Measurements from ENCODE around the gene ELANE.

ELANE gene

DNA sequence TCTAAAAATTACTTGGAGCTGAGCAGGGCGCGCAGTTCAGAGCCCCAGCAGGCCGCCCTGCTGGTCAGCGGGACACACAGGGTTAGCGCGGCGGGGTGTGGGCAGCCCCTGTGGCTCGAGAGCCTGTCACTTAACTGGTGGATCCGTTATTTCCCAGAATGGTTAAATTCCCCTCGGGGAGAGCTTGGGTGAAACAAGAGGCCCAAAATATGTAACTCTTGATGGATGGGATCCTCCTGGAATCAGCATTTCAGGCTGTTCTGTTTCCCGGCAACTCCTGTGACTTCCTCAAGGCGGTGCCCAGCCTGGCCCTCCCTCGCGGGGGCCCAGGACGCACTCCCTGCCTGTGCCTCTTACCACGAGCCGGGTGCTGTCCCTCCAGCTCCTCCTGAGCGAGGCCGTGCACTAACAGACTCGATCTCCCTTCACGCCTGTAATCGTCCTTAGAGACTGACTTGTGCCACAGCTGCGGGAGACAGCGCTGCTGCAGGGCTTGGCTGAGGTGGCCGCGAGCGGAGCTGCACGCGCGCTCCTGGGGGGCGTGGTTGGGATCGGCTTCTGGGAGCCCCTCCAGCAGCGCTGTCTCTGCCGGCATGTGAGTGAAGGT, 45.2 kb upstream of the ELANE start:
- peaks cover 0 to 5% (median 2%) of the 10 kb centered on the region in 10 experiments; a peak in 6 of 20 replicates for H3K4me1 ChIP-seq
- peaks cover 99 to 100% (median 100%) of the 10 kb centered on the region in 11 experiments for H4K20me1 ChIP-seq
- H3K4me2 ChIP-seq: no peak overlapping the region
- peaks cover 99 to 100% (median 100%) of the 10 kb centered on the region in 11 experiments for H3K36me3 ChIP-seq
- no peak overlapping the region; a peak in 1 of 22 replicates for H3K9ac ChIP-seq
- no peaks in the 10 kb centered on the region for H3K27me3 ChIP-seq
- TF ChIP-seq Cebpa-rat (IDR thresholded peaks at IDR 0.05): no peak
- 0 out of 22 replicates have a peak, but pooled peaks cover 0 to 5% (median 0%) of the 10 kb centered on the region in 11 experiments for H3K9me3 ChIP-seq (replicated peaks in 1 of 11)
- no peak overlapping the region for H3K4me3 ChIP-seq
- no peak overlapping the region for H3K27ac ChIP-seq

DNA sequence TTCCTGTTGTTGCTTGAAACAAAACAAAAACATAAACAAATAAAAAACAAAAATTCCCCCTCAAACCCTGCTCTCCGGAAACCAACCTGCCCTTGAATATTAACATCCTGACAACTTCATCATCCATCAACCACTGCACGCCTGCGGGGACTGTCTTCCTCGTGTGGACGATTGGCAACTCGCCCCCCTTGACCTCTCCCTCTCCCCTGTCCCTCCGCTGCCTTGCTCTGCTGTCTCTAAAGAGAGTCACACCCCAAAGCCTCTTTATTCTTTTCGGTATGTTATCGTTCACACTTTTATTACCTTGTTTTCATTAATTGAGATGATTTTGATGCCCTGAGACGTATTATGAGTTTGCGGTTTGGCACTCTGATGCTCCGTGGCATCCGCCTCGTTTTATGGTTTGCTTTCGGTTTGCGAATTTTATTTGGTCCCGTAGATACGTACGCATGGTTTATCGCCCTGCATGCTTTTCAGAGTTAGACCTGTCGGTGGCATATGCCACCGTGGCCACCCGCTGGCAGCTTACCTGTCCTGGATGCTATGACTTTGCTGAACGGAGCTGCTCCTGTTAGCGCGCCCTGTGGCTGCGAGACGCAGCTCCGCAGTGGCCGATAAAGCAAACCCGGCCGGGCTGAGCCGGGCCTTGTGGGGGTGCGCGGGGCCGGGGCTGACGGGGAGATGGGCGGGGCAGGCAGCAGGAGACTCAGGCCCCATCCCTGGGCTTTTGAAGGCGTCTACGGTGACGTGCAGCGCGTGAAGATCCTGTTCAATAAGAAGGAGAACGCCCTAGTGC, 44.3 kb upstream of the ELANE start:
- H3K4me2 ChIP-seq: no peak overlapping the region
- no peaks in the 10 kb centered on the region for H3K4me1 ChIP-seq
- H3K9ac ChIP-seq: no peak overlapping the region
- no peak overlapping the region for H3K4me3 ChIP-seq
- H3K36me3 ChIP-seq: peaks cover 96 to 99% (median 98%) of the 10 kb centered on the region in 11 experiments
- no peaks in the 10 kb centered on the region for H3K27me3 ChIP-seq
- peaks cover 0 to 8% (median 0%) of the 10 kb centered on the region in 11 experiments; a peak in 2 of 22 replicates for H3K9me3 ChIP-seq (replicated peaks in 1 of 11)
- TF ChIP-seq Cebpa-rat (IDR thresholded peaks at IDR 0.05): no peak
- peaks cover 96 to 100% (median 99%) of the 10 kb centered on the region in 11 experiments for H4K20me1 ChIP-seq
- H3K27ac ChIP-seq: no peak overlapping the region

DNA sequence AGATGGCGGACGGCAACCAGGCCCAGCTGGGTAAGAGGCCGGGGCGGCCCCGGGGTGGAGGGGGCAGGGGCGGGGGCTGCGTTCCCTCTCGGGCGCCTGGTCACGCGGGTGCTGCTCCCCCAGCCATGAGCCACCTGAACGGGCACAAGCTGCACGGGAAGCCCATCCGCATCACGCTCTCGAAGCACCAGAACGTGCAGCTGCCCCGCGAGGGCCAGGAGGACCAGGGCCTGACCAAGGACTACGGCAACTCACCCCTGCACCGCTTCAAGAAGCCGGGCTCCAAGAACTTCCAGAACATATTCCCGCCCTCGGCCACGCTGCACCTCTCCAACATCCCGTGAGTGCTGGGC, 43.7 kb upstream of the ELANE start:
- H3K36me3 ChIP-seq: peaks cover 96 to 99% (median 98%) of the 10 kb centered on the region in 11 experiments
- H3K4me3 ChIP-seq: no peak overlapping the region
- no peak overlapping the region for H3K9ac ChIP-seq
- H3K9me3 ChIP-seq (replicated peaks in 1 of 11): peaks cover 0 to 11% (median 0%) of the 10 kb centered on the region in 11 experiments; a peak in 2 of 22 replicates
- TF ChIP-seq Cebpa-rat (IDR thresholded peaks at IDR 0.05): no peak
- H3K27ac ChIP-seq: no peak overlapping the region
- peaks cover 96 to 100% (median 99%) of the 10 kb centered on the region in 11 experiments for H4K20me1 ChIP-seq
- no peaks in the 10 kb centered on the region for H3K4me1 ChIP-seq
- H3K27me3 ChIP-seq: no peaks in the 10 kb centered on the region
- H3K4me2 ChIP-seq: no peak overlapping the region

DNA sequence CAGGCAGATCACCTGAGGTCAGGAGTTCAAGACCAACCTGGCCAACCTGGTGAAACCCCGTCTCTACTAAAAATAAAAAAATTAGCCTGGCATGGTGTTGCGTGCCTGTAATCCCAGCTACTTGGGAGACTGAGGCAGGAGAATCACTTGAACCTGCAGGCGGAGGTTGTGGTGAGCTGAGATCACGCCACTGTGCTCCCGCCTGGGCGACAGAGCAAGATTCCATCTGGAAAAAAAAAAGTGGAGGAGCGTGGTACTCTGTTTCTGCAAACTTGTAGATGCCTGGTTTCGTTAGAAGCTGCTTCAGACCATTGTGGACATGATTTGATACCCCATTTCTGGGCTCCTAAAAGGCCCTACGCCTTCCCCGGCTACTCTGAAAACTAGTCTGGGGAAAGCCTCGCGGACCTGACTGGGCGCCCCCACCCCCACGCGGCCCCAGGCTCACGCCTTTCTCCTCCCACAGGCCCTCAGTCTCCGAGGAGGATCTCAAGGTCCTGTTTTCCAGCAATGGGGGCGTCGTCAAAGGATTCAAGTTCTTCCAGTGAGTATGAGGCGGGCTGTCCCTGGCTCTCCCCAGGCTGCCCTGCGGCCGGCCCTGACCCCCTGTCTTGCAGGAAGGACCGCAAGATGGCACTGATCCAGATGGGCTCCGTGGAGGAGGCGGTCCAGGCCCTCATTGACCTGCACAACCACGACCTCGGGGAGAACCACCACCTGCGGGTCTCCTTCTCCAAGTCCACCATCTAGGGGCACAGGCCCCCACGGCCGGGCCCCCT, 41.8 kb upstream of the ELANE start:
- no peak overlapping the region for H3K4me3 ChIP-seq
- no peak overlapping the region for H3K9ac ChIP-seq
- H3K4me1 ChIP-seq: no peaks in the 10 kb centered on the region
- no peaks in the 10 kb centered on the region for H3K27me3 ChIP-seq
- no peak overlapping the region for H3K4me2 ChIP-seq
- TF ChIP-seq Cebpa-rat (IDR thresholded peaks at IDR 0.05): no peak
- H3K27ac ChIP-seq: no peak overlapping the region
- H3K36me3 ChIP-seq: peaks cover 82 to 99% (median 97%) of the 10 kb centered on the region in 11 experiments
- peaks cover 0 to 11% (median 0%) of the 10 kb centered on the region in 11 experiments; a peak in 2 of 22 replicates for H3K9me3 ChIP-seq (replicated peaks in 1 of 11)
- peaks cover 83 to 100% (median 99%) of the 10 kb centered on the region in 11 experiments for H4K20me1 ChIP-seq

DNA sequence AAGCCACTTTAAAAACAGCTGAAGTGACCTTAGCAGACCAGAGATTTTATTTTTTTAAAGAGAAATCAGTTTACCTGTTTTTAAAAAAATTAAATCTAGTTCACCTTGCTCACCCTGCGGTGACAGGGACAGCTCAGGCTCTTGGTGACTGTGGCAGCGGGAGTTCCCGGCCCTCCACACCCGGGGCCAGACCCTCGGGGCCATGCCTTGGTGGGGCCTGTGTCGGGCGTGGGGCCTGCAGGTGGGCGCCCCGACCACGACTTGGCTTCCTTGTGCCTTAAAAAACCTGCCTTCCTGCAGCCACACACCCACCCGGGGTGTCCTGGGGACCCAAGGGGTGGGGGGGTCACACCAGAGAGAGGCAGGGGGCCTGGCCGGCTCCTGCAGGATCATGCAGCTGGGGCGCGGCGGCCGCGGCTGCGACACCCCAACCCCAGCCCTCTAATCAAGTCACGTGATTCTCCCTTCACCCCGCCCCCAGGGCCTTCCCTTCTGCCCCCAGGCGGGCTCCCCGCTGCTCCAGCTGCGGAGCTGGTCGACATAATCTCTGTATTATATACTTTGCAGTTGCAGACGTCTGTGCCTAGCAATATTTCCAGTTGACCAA, 41.1 kb upstream of the ELANE start:
- Histone ChIP-seq H3K4me3 (no peak overlapping the region), H3K9me3 (replicated peaks in 1 of 11) (peaks cover 0 to 11% (median 0%) of the 10 kb centered on the region in 11 experiments; a peak in 2 of 22 replicates), H4K20me1 (peaks cover 75 to 100% (median 97%) of the 10 kb centered on the region in 11 experiments), H3K27me3 (no peaks in the 10 kb centered on the region), H3K27ac (no peak overlapping the region), H3K9ac (no peak overlapping the region), H3K36me3 (peaks cover 75 to 99% (median 93%) of the 10 kb centered on the region in 11 experiments), H3K4me2 (no peak overlapping the region), H3K4me1 (no peaks in the 10 kb centered on the region)
- no peak for TF ChIP-seq Cebpa-rat (IDR thresholded peaks at IDR 0.05)

DNA sequence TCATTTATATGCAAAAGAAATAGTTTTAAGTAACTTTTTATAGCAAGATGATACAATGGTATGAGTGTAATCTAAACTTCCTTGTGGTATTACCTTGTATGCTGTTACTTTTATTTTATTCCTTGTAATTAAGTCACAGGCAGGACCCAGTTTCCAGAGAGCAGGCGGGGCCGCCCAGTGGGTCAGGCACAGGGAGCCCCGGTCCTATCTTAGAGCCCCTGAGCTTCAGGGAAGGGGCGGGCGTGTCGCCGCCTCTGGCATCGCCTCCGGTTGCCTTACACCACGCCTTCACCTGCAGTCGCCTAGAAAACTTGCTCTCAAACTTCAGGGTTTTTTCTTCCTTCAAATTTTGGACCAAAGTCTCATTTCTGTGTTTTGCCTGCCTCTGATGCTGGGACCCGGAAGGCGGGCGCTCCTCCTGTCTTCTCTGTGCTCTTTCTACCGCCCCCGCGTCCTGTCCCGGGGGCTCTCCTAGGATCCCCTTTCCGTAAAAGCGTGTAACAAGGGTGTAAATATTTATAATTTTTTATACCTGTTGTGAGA, 40.5 kb upstream of the ELANE start:
- H3K4me2 ChIP-seq: no peak overlapping the region
- H3K4me3 ChIP-seq: no peak overlapping the region
- H3K9ac ChIP-seq: no peak overlapping the region
- H3K27ac ChIP-seq: no peak overlapping the region
- H3K4me1 ChIP-seq: no peaks in the 10 kb centered on the region
- H3K9me3 ChIP-seq (replicated peaks in 1 of 11): peaks cover 0 to 11% (median 0%) of the 10 kb centered on the region in 11 experiments; a peak in 2 of 22 replicates
- no peaks in the 10 kb centered on the region for H3K27me3 ChIP-seq
- peaks cover 69 to 95% (median 91%) of the 10 kb centered on the region in 11 experiments for H4K20me1 ChIP-seq
- H3K36me3 ChIP-seq: peaks cover 69 to 94% (median 88%) of the 10 kb centered on the region in 11 experiments
- TF ChIP-seq Cebpa-rat (IDR thresholded peaks at IDR 0.05): no peak

DNA sequence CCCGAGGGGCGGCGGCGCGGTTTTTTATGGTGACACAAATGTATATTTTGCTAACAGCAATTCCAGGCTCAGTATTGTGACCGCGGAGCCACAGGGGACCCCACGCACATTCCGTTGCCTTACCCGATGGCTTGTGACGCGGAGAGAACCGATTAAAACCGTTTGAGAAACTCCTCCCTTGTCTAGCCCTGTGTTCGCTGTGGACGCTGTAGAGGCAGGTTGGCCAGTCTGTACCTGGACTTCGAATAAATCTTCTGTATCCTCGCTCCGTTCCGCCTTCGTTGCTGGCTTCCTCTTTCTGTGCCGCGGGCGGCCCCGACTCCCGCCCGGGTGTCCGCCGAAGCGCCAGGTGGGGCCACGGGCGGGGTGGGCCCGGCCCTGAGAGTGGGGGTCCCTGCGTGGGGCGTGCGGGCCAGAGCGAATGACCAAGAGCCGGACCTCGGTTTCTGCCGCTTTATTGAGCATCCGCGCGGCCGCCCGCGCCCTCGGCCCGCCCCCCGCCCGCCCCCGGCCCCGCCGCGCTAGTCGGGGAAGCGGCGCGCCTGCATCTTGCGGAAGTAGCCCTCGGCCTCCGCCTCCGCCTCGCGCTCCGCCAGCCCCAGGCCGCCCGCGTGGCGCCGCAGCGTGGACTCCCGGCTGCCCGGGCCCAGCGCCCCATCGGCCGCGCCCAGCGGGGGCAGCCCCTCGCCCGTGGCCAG, 39.9 kb upstream of the ELANE start:
- Histone ChIP-seq H3K4me3 (no peak overlapping the region), H3K4me1 (no peaks in the 10 kb centered on the region), H3K4me2 (no peak overlapping the region), H4K20me1 (peaks cover 63 to 89% (median 85%) of the 10 kb centered on the region in 11 experiments), H3K9ac (no peak overlapping the region), H3K9me3 (replicated peaks in 1 of 11) (peaks cover 0 to 11% (median 0%) of the 10 kb centered on the region in 11 experiments; a peak in 2 of 22 replicates), H3K27me3 (no peaks in the 10 kb centered on the region), H3K36me3 (peaks cover 62 to 88% (median 82%) of the 10 kb centered on the region in 11 experiments), H3K27ac (no peak overlapping the region)
- no peak for TF ChIP-seq Cebpa-rat (IDR thresholded peaks at IDR 0.05)

DNA sequence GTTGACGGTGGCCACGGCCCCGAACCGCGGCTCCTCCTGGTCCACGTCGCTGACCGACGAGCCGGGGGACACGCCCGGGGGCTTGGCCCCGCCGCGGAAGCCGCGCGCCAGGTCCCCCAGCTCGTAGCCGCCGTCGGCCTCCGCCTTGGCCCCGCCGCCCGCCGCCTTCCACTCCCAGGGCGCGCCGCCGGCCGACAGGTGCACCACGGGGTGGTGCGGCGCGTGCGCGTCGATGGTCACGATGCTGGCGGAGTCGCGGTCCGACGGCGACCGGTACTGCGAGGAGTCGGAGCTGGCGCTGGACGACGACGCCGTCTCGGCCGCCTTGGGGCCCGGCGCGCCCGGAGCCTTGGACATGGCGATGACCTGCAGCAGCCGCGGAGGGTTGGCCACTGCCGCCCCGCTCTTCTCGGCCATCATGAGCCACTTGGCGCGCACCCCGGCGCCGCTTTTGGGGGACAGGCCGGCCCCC, 39.3 kb upstream of the ELANE start:
- Histone ChIP-seq H3K27me3 (0 out of 22 replicates have a peak, but pooled peaks cover 0 to 4% (median 0%) of the 10 kb centered on the region in 11 experiments), H3K9me3 (replicated peaks in 1 of 11) (peaks cover 0 to 11% (median 0%) of the 10 kb centered on the region in 11 experiments; a peak in 2 of 22 replicates), H3K9ac (no peak overlapping the region), H3K4me1 (no peaks in the 10 kb centered on the region), H3K27ac (no peak overlapping the region), H3K4me2 (no peak overlapping the region), H3K4me3 (no peak overlapping the region), H3K36me3 (peaks cover 57 to 82% (median 76%) of the 10 kb centered on the region in 11 experiments), H4K20me1 (peaks cover 57 to 83% (median 79%) of the 10 kb centered on the region in 11 experiments)
- no peak for TF ChIP-seq Cebpa-rat (IDR thresholded peaks at IDR 0.05)
